Suprapubic skin (tissue), 4 donors: ENCODE measurements around the gene PARVA. TPM values are rescaled to one million over a fixed set of nuclear protein-coding genes. Genes with fewer than 3 reads are reported as not detected.
"Not testable (repeated sequence)": the region's sequence is repeated elsewhere in the genome, so short reads cannot be mapped to it uniquely, and the experiment has no call there.

Experiments
- DNase-seq, 2 donors: peaks; one replicate each; pipeline ENCODE4 v3.0.0-alpha.2; 2019; ENCODE audit warnings: low spot score in 2 of 2
- H3K27ac ChIP-seq: fragments of 200-600 bp; sonication (generic); one replicate; pipeline ENCODE4 v1.5.1; 2019
- H3K27me3 ChIP-seq: fragments of 200-600 bp; sonication (generic); one replicate; pipeline ENCODE4 v1.5.1; 2019
- H3K36me3 ChIP-seq: fragments of 200-600 bp; sonication (generic); one replicate; pipeline ENCODE4 v1.5.1; 2019
- H3K4me1 ChIP-seq: fragments of 200-600 bp; sonication (generic); one replicate; pipeline ENCODE4 v1.5.1; 2019
- H3K4me3 ChIP-seq: fragments of 200-600 bp; sonication (generic); one replicate; pipeline ENCODE4 v1.5.1; 2019; ENCODE audit warnings: mild to moderate bottlenecking
- H3K9me3 ChIP-seq: fragments of 200-600 bp; sonication (generic); one replicate; pipeline ENCODE4 v1.5.1; 2019
- CTCF ChIP-seq, 2 donors: fragments of 200-600 bp in 1 of 2; fragments of 450-650 bp in 1 of 2; sonication (generic) in 1 of 2; IDR thresholded peaks; one replicate each; pipeline ENCODE4 v1.5.1; 2016 to 2019; ENCODE audit warnings: antibody characterized with exemption in 2 of 2, mild to moderate bottlenecking in 1 of 2, moderate library complexity in 1 of 2
- EP300 ChIP-seq: sonication (generic); formaldehyde crosslinking; IDR thresholded peaks from one replicate; pipeline ENCODE4 v1.6.1; 2017; ENCODE audit warnings: antibody characterized with exemption
- POLR2A ChIP-seq, 2 donors: fragments of 450-650 bp; IDR thresholded peaks; one replicate each; pipeline ENCODE4 v1.6.1; 2017; ENCODE audit warnings: antibody characterized with exemption in 2 of 2, mild to moderate bottlenecking in 2 of 2, moderate library complexity in 2 of 2
- POLR2AphosphoS5 ChIP-seq, 3 donors: sonication (generic); formaldehyde crosslinking; IDR thresholded peaks; one replicate each; pipeline ENCODE4 v1.6.1; 2017; ENCODE audit warnings: antibody characterized with exemption in 3 of 3
- WGBS: methylation state at CpG from one replicate; pipeline ENCODE4 v1.1.5; 2018; 5-methylcytosine and 5-hydroxymethylcytosine counted together
- total RNA-seq, 4 donors: library from RNA; depleted of rRNA; stranded (reverse); fragments of >200 nt; gene quantifications; one replicate each; pipeline ENCODE4 v1.1.0, GENCODE V29; 2016

Gene PARVA
- total RNA-seq, 4 donors from 2014 or later, result 16.7 to 26.2 (median 21.4) TPM

- H3K4me3 ChIP-seq, result no peak overlapping the region
- no peak overlapping the region for H3K27ac ChIP-seq
- H3K27me3 ChIP-seq, result no peaks in the 10 kb centered on the region
- 82% methylated on average over 12 of the region's 12 CpGs for WGBS
- H3K36me3 ChIP-seq, result peaks cover 2% of the 10 kb centered on the region
- TF ChIP-seq POLR2A (IDR thresholded peaks at IDR 0.05) (no peak), POLR2AphosphoS5 (IDR thresholded peaks at IDR 0.05) (no peak), CTCF (IDR thresholded peaks at IDR 0.05) (no peak), EP300 (no peak)
- no peaks in the 10 kb centered on the region for H3K9me3 ChIP-seq
- no peaks in the 10 kb centered on the region for H3K4me1 ChIP-seq
- no peak for DNase-seq
Measured at GRCh38 chr11:12358302-12359188, 18.8 kb upstream of the PARVA start.

- H3K9me3 ChIP-seq, result no peaks in the 10 kb centered on the region
- 81% methylated on average over 5 of the region's 5 CpGs for WGBS
- no peak for DNase-seq
- no peaks in the 10 kb centered on the region for H3K27me3 ChIP-seq
- H3K4me3 ChIP-seq, result no peak overlapping the region
- no peak for TF ChIP-seq EP300
- no peak for TF ChIP-seq POLR2AphosphoS5 (IDR thresholded peaks at IDR 0.05)
- no peak for TF ChIP-seq CTCF (IDR thresholded peaks at IDR 0.05)
- TF ChIP-seq POLR2A (IDR thresholded peaks at IDR 0.05), result no peak
- no peaks in the 10 kb centered on the region for H3K4me1 ChIP-seq
- no peak overlapping the region for H3K27ac ChIP-seq
- peaks cover 2% of the 10 kb centered on the region for H3K36me3 ChIP-seq
Measured at GRCh38 chr11:12359761-12360160, 17.6 kb upstream of the PARVA start.

GRCh38 chr11:12361682-12362081 lies 15.7 kb upstream of the PARVA start:
- no peak overlapping the region for H3K4me3 ChIP-seq
- 75% methylated on average over 3 of the region's 3 CpGs for WGBS
- no peak overlapping the region for H3K27ac ChIP-seq
- no peaks in the 10 kb centered on the region for H3K4me1 ChIP-seq
- no peaks in the 10 kb centered on the region for H3K36me3 ChIP-seq
- DNase-seq, result no peak
- TF ChIP-seq POLR2AphosphoS5 (IDR thresholded peaks at IDR 0.05) (no peak), CTCF (IDR thresholded peaks at IDR 0.05) (no peak), EP300 (no peak), POLR2A (IDR thresholded peaks at IDR 0.05) (no peak)
- H3K27me3 ChIP-seq, result no peaks in the 10 kb centered on the region
- no peaks in the 10 kb centered on the region for H3K9me3 ChIP-seq

- WGBS, result 45% methylated on average over 2 of the region's 2 CpGs
Measured at GRCh38 chr11:12362857-12363256, 14.5 kb upstream of the PARVA start.

GRCh38 chr11:12363373-12363772 lies 14.0 kb upstream of the PARVA start:
- no peak for TF ChIP-seq CTCF (IDR thresholded peaks at IDR 0.05)
- TF ChIP-seq POLR2A (IDR thresholded peaks at IDR 0.05), result no peak
- no peak for TF ChIP-seq POLR2AphosphoS5 (IDR thresholded peaks at IDR 0.05)
- TF ChIP-seq EP300, result no peak
- Histone ChIP-seq H3K9me3 (no peaks in the 10 kb centered on the region), H3K27ac (no peak overlapping the region), H3K27me3 (no peaks in the 10 kb centered on the region), H3K4me1 (no peaks in the 10 kb centered on the region), H3K36me3 (no peaks in the 10 kb centered on the region), H3K4me3 (no peak overlapping the region)
- WGBS, result 100% methylated on average over 1 of the region's 1 CpG
- no peak for DNase-seq

More at GRCh38 chr11:12362857-12363256, 14.5 kb upstream of the PARVA start:
- Histone ChIP-seq H3K27me3 (no peaks in the 10 kb centered on the region), H3K4me1 (no peaks in the 10 kb centered on the region), H3K4me3 (no peak overlapping the region), H3K9me3 (no peaks in the 10 kb centered on the region), H3K36me3 (no peaks in the 10 kb centered on the region), H3K27ac (no peak overlapping the region)
- DNase-seq, result no peak
- no peak for TF ChIP-seq POLR2A (IDR thresholded peaks at IDR 0.05)
- no peak for TF ChIP-seq POLR2AphosphoS5 (IDR thresholded peaks at IDR 0.05)

GRCh38 chr11:12365965-12366575 lies 11.3 kb upstream of the PARVA start:
- not testable (repeated sequence) for DNase-seq
- WGBS, result 81% methylated on average over 6 of the region's 14 CpGs

GRCh38 chr11:12367057-12367456 lies 10.3 kb upstream of the PARVA start:
- H3K27me3 ChIP-seq, H3K4me1 ChIP-seq, H3K4me3 ChIP-seq, H3K27ac ChIP-seq, H3K36me3 ChIP-seq, DNase-seq, H3K9me3 ChIP-seq: not testable (repeated sequence)
- 98% methylated on average over 6 of the region's 6 CpGs for WGBS

More at GRCh38 chr11:12365965-12366575, 11.3 kb upstream of the PARVA start:
- H3K27me3 ChIP-seq, H3K27ac ChIP-seq, H3K36me3 ChIP-seq, H3K4me3 ChIP-seq, H3K4me1 ChIP-seq, H3K9me3 ChIP-seq: not testable (repeated sequence)
